ENCODE measurements around the gene SLC7A6.

GRCh38 chr16:68324780-68325357, 60.5 kb downstream of the SLC7A6 start:
- TF ChIP-seq REST (IDR thresholded peaks at IDR 0.05; ENCODE audit: low read depth): no peak
- TF ChIP-seq CTCF (IDR thresholded peaks at IDR 0.05 in 2 of 3, conservative IDR thresholded peaks at IDR 0.05 in 1 of 3; ENCODE audit: borderline replicate concordance in 1 of 3, insufficient read depth in 1 of 3, low read depth in 2 of 3, low read length in 2 of 3): no peak
- TF ChIP-seq TCF7L2 (IDR thresholded peaks at IDR 0.05; ENCODE audit: borderline replicate concordance, extremely low read depth, insufficient read depth, insufficient read length): no peak
- no peak for TF ChIP-seq EZH2 (IDR thresholded peaks at IDR 0.05)
- no peak for TF ChIP-seq ZBTB33 (IDR thresholded peaks at IDR 0.05; ENCODE audit: extremely low read depth, insufficient replicate concordance, low read length)
- TF ChIP-seq EZH2phosphoT487 (IDR thresholded peaks at IDR 0.05; ENCODE audit: borderline replicate concordance): no peak
- no peak for TF ChIP-seq POLR2AphosphoS5 (IDR thresholded peaks at IDR 0.05; ENCODE audit: low read depth, low read length)
- TF ChIP-seq ZNF274 (IDR thresholded peaks at IDR 0.05; ENCODE audit: low read depth, low read length): no peak
- TF ChIP-seq EGR1 (IDR thresholded peaks at IDR 0.05; ENCODE audit: low read depth): no peak
- TF ChIP-seq ZFX (IDR thresholded peaks at IDR 0.05): no peak

All from HCT116 (cell line).